HCT116 (cell line): Measurements from ENCODE around the gene SYT9. TPM values are rescaled to one million over a fixed set of nuclear protein-coding genes. Genes with fewer than 3 reads are reported as not detected.

Experiments
- ATAC-seq: fragments of 200-7000 bp; cut with Tn5 transposase; 2 replicates; pipeline ENCODE4 v1.9.1; 2020; ENCODE audit warnings: mild to moderate bottlenecking, moderate library complexity
- BruUV-seq: library from RNA; stranded (reverse); fragments of 400-500 nt; replicated peaks from 2 replicates; lab custom pipeline; 2021; lab: Mats Ljungman, UMichigan
- CTCF ChIA-PET: fragments of 300-600 bp; sonication (Branson Sonifier 250); formaldehyde crosslinking; loops from one replicate; lab custom pipeline; 2021; ENCODE audit warnings: antibody characterized with exemption; lab: Charles Lee
- POLR2A ChIA-PET: fragments of 300-600, 350-600 bp; sonication (Branson Sonifier 250); formaldehyde crosslinking; loops from one replicate; lab custom pipeline; 2021; ENCODE audit warnings: antibody characterized with exemption; lab: Charles Lee
- RAD21 ChIA-PET, 2 experiments: fragments of 300-600 bp; sonication (Branson Sonifier 250); formaldehyde crosslinking; loops; one replicate each; lab custom pipeline; 2023; ENCODE audit warnings: low total read pairs in 2 of 2; ENCODE audit not compliant: uncharacterized antibody in 2 of 2, unreplicated experiment in 2 of 2, low non-redundant PET in 1 of 2; lab: Charles Lee
- DNase-seq: peaks from one replicate; pipeline ENCODE4 v3.0.0-alpha.2; 2010; ENCODE audit warnings: low read depth, low spot score
- H2AFZ ChIP-seq: fragments of 200-600 bp; shearing (Covaris generic), sonication (generic); 2 replicates; pipeline ENCODE4 v1.6.1; 2017; ENCODE audit warnings: low read depth, mixed run types, mixed read lengths, antibody characterized with exemption, low read length; ENCODE audit not compliant: poor library complexity, severe bottlenecking
- H3K27ac ChIP-seq: 2 replicates; pipeline ENCODE4 v1.5.1; 2012; ENCODE audit warnings: low read depth, low read length
- H3K27me3 ChIP-seq: fragments of 200-600 bp; sonication (generic); 2 replicates; pipeline ENCODE4 v1.6.1; 2016; ENCODE audit warnings: mixed run types, low read length, mixed read lengths; ENCODE audit not compliant: insufficient read depth
- H3K36me3 ChIP-seq, 2 experiments: fragments of 200-500 bp in 1 of 2; fragments of 200-600 bp in 1 of 2; sonication (Bioruptor generic) in 1 of 2; sonication (generic) in 1 of 2; 2 replicates each; pipeline versions ENCODE4 v1.5.1 to v1.6.1; 2014 to 2016; ENCODE audit warnings: low read length in 2 of 2, inconsistent platforms in 1 of 2, mixed read lengths in 1 of 2, mixed run types in 1 of 2; ENCODE audit not compliant: insufficient read depth in 2 of 2, control insufficient read depth in 1 of 2
- H3K4me1 ChIP-seq, 2 experiments: fragments of 200-600 bp in 1 of 2; sonication (generic) in 1 of 2; 2 replicates each; pipeline versions ENCODE4 v1.5.1 to v1.6.1; 2012 to 2017; ENCODE audit warnings: low read length in 2 of 2, inconsistent platforms in 1 of 2, mild to moderate bottlenecking in 1 of 2, mixed read lengths in 1 of 2, mixed run types in 1 of 2, moderate library complexity in 1 of 2; ENCODE audit not compliant: insufficient read depth in 2 of 2, control insufficient read depth in 1 of 2
- H3K4me2 ChIP-seq: fragments of 200-600 bp; sonication (generic); 2 replicates; pipeline ENCODE4 v1.6.1; 2017; ENCODE audit warnings: mixed run types, low read length, mixed read lengths
- H3K4me3 ChIP-seq, 2 experiments: fragments of 200-600 bp in 1 of 2; sonication (generic) in 1 of 2; replicated peaks in 1 of 2; 2 replicates each; pipeline ENCODE4 v1.5.1; 2011 to 2016; ENCODE audit warnings: low read length in 2 of 2, control low read depth in 1 of 2, low read depth in 1 of 2, mild to moderate bottlenecking in 1 of 2, mixed read lengths in 1 of 2, mixed run types in 1 of 2
- H3K79me2 ChIP-seq: fragments of 200-600 bp; sonication (generic); 2 replicates; pipeline ENCODE4 v1.6.1; 2017; ENCODE audit warnings: mild to moderate bottlenecking, mixed run types, low read length, moderate library complexity, mixed read lengths; ENCODE audit not compliant: insufficient read depth
- H3K9ac ChIP-seq: fragments of 200-600 bp; sonication (generic); 2 replicates; pipeline ENCODE4 v1.6.1; 2016; ENCODE audit warnings: low read length, mixed read lengths
- H3K9me2 ChIP-seq: fragments of 200-600 bp; sonication (generic), shearing (Covaris generic); 2 replicates; pipeline ENCODE4 v1.6.1; 2017; ENCODE audit warnings: mixed run types, mild to moderate bottlenecking, moderate library complexity; ENCODE audit not compliant: insufficient read depth
- H3K9me3 ChIP-seq, 2 experiments: fragments of 200-500 bp in 1 of 2; fragments of 200-600 bp in 1 of 2; sonication (Bioruptor generic) in 1 of 2; sonication (generic) in 1 of 2; 2 replicates each; pipeline ENCODE4 v1.6.1; 2014 to 2017; ENCODE audit warnings: low read length in 2 of 2, mixed read lengths in 2 of 2, inconsistent platforms in 1 of 2, low read depth in 1 of 2, mild to moderate bottlenecking in 1 of 2, mixed run types in 1 of 2, moderate library complexity in 1 of 2; ENCODE audit not compliant: control insufficient read depth in 1 of 2, insufficient read depth in 1 of 2
- H4K20me1 ChIP-seq: fragments of 200-600 bp; sonication (generic), shearing (Covaris generic); 2 replicates; pipeline ENCODE4 v1.6.1; 2017; ENCODE audit warnings: mixed run types, mild to moderate bottlenecking, moderate library complexity; ENCODE audit not compliant: insufficient read depth
- ATF3 ChIP-seq: IDR thresholded peaks from 2 replicates; pipeline ENCODE4 v1.6.1; 2012
- CTCF ChIP-seq, 3 experiments: fragments of 200-600 bp in 1 of 3; sonication (generic) in 1 of 3; IDR thresholded peaks in 2 of 3; conservative IDR thresholded peaks in 1 of 3; 2 replicates each; pipeline ENCODE4 v1.5.1; 2012 to 2017; ENCODE audit warnings: low read depth in 2 of 3, low read length in 2 of 3, antibody characterized with exemption in 1 of 3, borderline replicate concordance in 1 of 3, control low read depth in 1 of 3, mild to moderate bottlenecking in 1 of 3, mixed read lengths in 1 of 3, mixed run types in 1 of 3, moderate library complexity in 1 of 3; ENCODE audit not compliant: insufficient read depth in 1 of 3
- EGR1 ChIP-seq: IDR thresholded peaks from 2 replicates; pipeline ENCODE4 v1.6.1; 2012; ENCODE audit warnings: low read depth
- ELF1 ChIP-seq: IDR thresholded peaks from 2 replicates; pipeline ENCODE4 v1.6.1; 2012; ENCODE audit warnings: low read depth, borderline replicate concordance
- EZH2phosphoT487 ChIP-seq: fragments of 200-600 bp; IDR thresholded peaks from 2 replicates; pipeline ENCODE4 v1.6.1; 2018; ENCODE audit warnings: antibody characterized with exemption, borderline replicate concordance
- POLR2AphosphoS5 ChIP-seq: IDR thresholded peaks from 2 replicates; pipeline ENCODE4 v1.6.1; 2011; ENCODE audit warnings: mild to moderate bottlenecking, low read depth, low read length, moderate library complexity
- RAD21 ChIP-seq: IDR thresholded peaks from 2 replicates; pipeline ENCODE4 v1.6.1; 2012; ENCODE audit warnings: low read depth, mild to moderate bottlenecking
- REST ChIP-seq: IDR thresholded peaks from 2 replicates; pipeline ENCODE4 v1.6.1; 2012; ENCODE audit warnings: low read depth
- SIN3A ChIP-seq: IDR thresholded peaks from 2 replicates; pipeline ENCODE4 v1.6.1; 2012; ENCODE audit warnings: low read depth
- SP1 ChIP-seq: IDR thresholded peaks from 2 replicates; pipeline ENCODE4 v1.6.1; 2012; ENCODE audit warnings: low read depth
- YY1 ChIP-seq: IDR thresholded peaks from 2 replicates; pipeline ENCODE4 v1.6.1; 2011; ENCODE audit warnings: low read length, low read depth, moderate library complexity, mild to moderate bottlenecking; ENCODE audit not compliant: insufficient replicate concordance; ENCODE audit errors: extremely low read depth
- ZNF274 ChIP-seq: fragments of 200-500 bp; sonication (Bioruptor generic); IDR thresholded peaks from 2 replicates; pipeline ENCODE4 v1.6.1; 2014; ENCODE audit warnings: mild to moderate bottlenecking, low read depth, low read length, inconsistent platforms
- intact Hi-C: fragments of 100-400 bp; cut with micrococcal nuclease; formaldehyde crosslinking; loops from 2 replicates; pipeline ENCODE4 v1.10.0; 2022
- total RNA-seq: library from RNA; stranded (reverse); gene quantifications from one replicate; pipeline ENCODE4 v1.2.1, GENCODE V29; 2021; ENCODE audit not compliant: unreplicated experiment

SYT9 gene
- total RNA-seq, 1 experiment from 2014 or later = not detected

- no peak for TF ChIP-seq CTCF (IDR thresholded peaks at IDR 0.05 in 2 of 3, conservative IDR thresholded peaks at IDR 0.05 in 1 of 3; ENCODE audit: borderline replicate concordance in 1 of 3, insufficient read depth in 1 of 3, low read depth in 2 of 3, low read length in 2 of 3)
- no peak for TF ChIP-seq EGR1
- TF ChIP-seq, all 23 proteins: peak for 0
These were observed 3.1 kb downstream of the SYT9 start (continued) for GRCh38 chr11:7254731-7255291.

GRCh38 chr11:7256943-7257342 lies 5.2 kb downstream of the SYT9 start:
- ATAC-seq = no peak
- H3K4me3 ChIP-seq = no peak overlapping the region
- no peak overlapping the region for H2AFZ ChIP-seq
- no peaks in the 10 kb centered on the region for H3K9me2 ChIP-seq
- ChIA-PET POLR2A (no interaction called here), RAD21 (no interaction called here), CTCF (no interaction called here)
- H3K79me2 ChIP-seq = no peaks in the 10 kb centered on the region
- H3K27ac ChIP-seq = no peak overlapping the region
- H3K9ac ChIP-seq = no peak overlapping the region
- peaks cover 16% of the 10 kb centered on the region; the same call in 1 of the 2 replicates for H3K27me3 ChIP-seq
- TF ChIP-seq POLR2AphosphoS5 (no peak), EZH2phosphoT487 (no peak), RAD21 (no peak)
- TF ChIP-seq, all 23 proteins: peak for 0
- H3K9me3 ChIP-seq = no peaks in the 10 kb centered on the region
- no peak for DNase-seq
- H4K20me1 ChIP-seq = no peaks in the 10 kb centered on the region
- no peak overlapping the region for H3K4me2 ChIP-seq
- BruUV-seq = no TSS peak
- intact Hi-C loops = no loop called here
- H3K36me3 ChIP-seq = no peaks in the 10 kb centered on the region
- no peaks in the 10 kb centered on the region for H3K4me1 ChIP-seq

- DNase-seq (no peak), ATAC-seq (no peak)
- intact Hi-C loops = no loop called here
- Histone ChIP-seq H3K4me2 (no peak overlapping the region), H3K9me2 (no peaks in the 10 kb centered on the region), H3K79me2 (no peaks in the 10 kb centered on the region), H3K27me3 (peaks cover 16% of the 10 kb centered on the region; the same call in 1 of the 2 replicates), H4K20me1 (no peaks in the 10 kb centered on the region), H3K9me3 (no peaks in the 10 kb centered on the region), H3K27ac (no peak overlapping the region), H3K4me1 (no peaks in the 10 kb centered on the region), H3K36me3 (no peaks in the 10 kb centered on the region), H2AFZ (no peak overlapping the region), H3K9ac (no peak overlapping the region), H3K4me3 (no peak overlapping the region)
- ChIA-PET RAD21 (no interaction called here), POLR2A (no interaction called here), CTCF (no interaction called here)
- TF ChIP-seq ATF3 (no peak), REST (no peak), ELF1 (no peak), ZNF274 (no peak), YY1 (no peak), SP1 (no peak), SIN3A (no peak)
- BruUV-seq = no TSS peak
These were observed 6.0 kb downstream of the SYT9 start for GRCh38 chr11:7257724-7258123.
